SK-N-SH treated with all-trans-retinoic acid at 6 μM for 48 hours (cell line): Measurements from ENCODE around the gene IQCH.
"Not testable (repeated sequence)": the region's sequence is repeated elsewhere in the genome, so short reads cannot be mapped to it uniquely, and the experiment has no call there.

ENCODE experiments used
- ATAC-seq: fragments of 200-7000 bp; cut with Tn5 transposase; 3 replicates; pipeline ENCODE4 v1.9.1; 2020; ENCODE audit warnings: mild to moderate bottlenecking, moderate library complexity
- ARNTL ChIP-seq: fragments of 450-650 bp; formaldehyde crosslinking; IDR thresholded peaks from 2 replicates; pipeline ENCODE4 v1.5.0; 2020; ENCODE audit warnings: low read depth, mild to moderate bottlenecking, moderate library complexity, borderline replicate concordance
- BACH2 ChIP-seq: fragments of 250-450 bp; sonication (Bioruptor Pico); IDR thresholded peaks from 2 replicates; pipeline ENCODE4 v1.9.0; 2021; ENCODE audit warnings: mild to moderate bottlenecking, borderline replicate concordance
- CREB5 ChIP-seq: fragments of 250-450 bp; sonication (Bioruptor Pico); IDR thresholded peaks from 2 replicates; pipeline ENCODE4 v1.5.1; 2020; ENCODE audit warnings: low read depth, mild to moderate bottlenecking, moderate library complexity
- CSDC2 ChIP-seq: fragments of 250-450 bp; sonication (Bioruptor Pico); IDR thresholded peaks from 2 replicates; pipeline ENCODE4 v1.5.0; 2020; ENCODE audit warnings: mild to moderate bottlenecking, moderate library complexity
- CSRNP3 ChIP-seq: fragments of 250-450 bp; sonication (Bioruptor Pico); IDR thresholded peaks from 2 replicates; pipeline ENCODE4 v1.5.1; 2021; ENCODE audit warnings: mild to moderate bottlenecking, moderate library complexity
- ESRRG ChIP-seq: fragments of 250-450 bp; sonication (Bioruptor Pico); IDR thresholded peaks from 2 replicates; pipeline ENCODE4 v1.6.1; 2021; ENCODE audit warnings: mild to moderate bottlenecking
- GLIS3 ChIP-seq: fragments of 250-450 bp; sonication (Bioruptor Pico); IDR thresholded peaks from 2 replicates; pipeline ENCODE4 v1.5.0; 2020; ENCODE audit warnings: mild to moderate bottlenecking, moderate library complexity
- ISL1 ChIP-seq: fragments of 250-450 bp; sonication (Bioruptor Pico); IDR thresholded peaks from 2 replicates; pipeline ENCODE4 v2.1.2; 2022; ENCODE audit warnings: mild to moderate bottlenecking, moderate library complexity
- OSR1 ChIP-seq: fragments of 250-450 bp; sonication (Bioruptor Pico); IDR thresholded peaks from 2 replicates; pipeline ENCODE4 v1.8.0; 2022; ENCODE audit warnings: moderate library complexity, mild to moderate bottlenecking, inconsistent platforms
- PATZ1 ChIP-seq: fragments of 250-450 bp; sonication (Bioruptor Pico); IDR thresholded peaks from 2 replicates; pipeline ENCODE4 v1.8.0; 2020; ENCODE audit warnings: mild to moderate bottlenecking, moderate library complexity, borderline replicate concordance
- POU6F1 ChIP-seq: fragments of 250-450 bp; sonication (Bioruptor Pico); IDR thresholded peaks from 2 replicates; pipeline ENCODE4 v1.8.0; 2021; ENCODE audit warnings: low read depth, mild to moderate bottlenecking, moderate library complexity, borderline replicate concordance
- PPARA ChIP-seq: fragments of 250-450 bp; sonication (Bioruptor Pico); IDR thresholded peaks from 2 replicates; pipeline ENCODE4 v1.5.0; 2020; ENCODE audit warnings: mild to moderate bottlenecking, borderline replicate concordance
- RARB ChIP-seq: fragments of 250-450 bp; sonication (Bioruptor Pico); IDR thresholded peaks from 2 replicates; pipeline ENCODE4 v1.8.0; 2021; ENCODE audit warnings: mild to moderate bottlenecking, moderate library complexity
- SNAI2 ChIP-seq: fragments of 250-450 bp; sonication (Bioruptor Pico); IDR thresholded peaks from 2 replicates; pipeline ENCODE4 v1.5.0; 2020; ENCODE audit warnings: mild to moderate bottlenecking, moderate library complexity
- TOX ChIP-seq: fragments of 250-450 bp; sonication (Bioruptor Pico); IDR thresholded peaks from 2 replicates; pipeline ENCODE4 v1.8.0; 2021; ENCODE audit warnings: mild to moderate bottlenecking, moderate library complexity, borderline replicate concordance
- TSHZ2 ChIP-seq: fragments of 250-450 bp; sonication (Bioruptor Pico); IDR thresholded peaks from 2 replicates; pipeline ENCODE4 v1.5.0; 2020; ENCODE audit warnings: mild to moderate bottlenecking, moderate library complexity
- ZC3H10 ChIP-seq: fragments of 250-450 bp; sonication (Bioruptor Pico); IDR thresholded peaks from 2 replicates; pipeline ENCODE4 v1.5.1; 2021; ENCODE audit warnings: mild to moderate bottlenecking, moderate library complexity
- ZFP3 ChIP-seq: fragments of 250-450 bp; sonication (Bioruptor Pico); IDR thresholded peaks from 2 replicates; pipeline ENCODE4 v1.5.0; 2020; ENCODE audit warnings: mild to moderate bottlenecking, moderate library complexity
- ZFP30 ChIP-seq: fragments of 450-650 bp; formaldehyde crosslinking; IDR thresholded peaks from 2 replicates; pipeline ENCODE4 v1.5.0; 2022; ENCODE audit warnings: mild to moderate bottlenecking, moderate library complexity
- ZNF565 ChIP-seq: fragments of 450-650 bp; formaldehyde crosslinking; conservative IDR thresholded peaks from 2 replicates; pipeline ENCODE4 v1.5.0; 2020; ENCODE audit warnings: low read depth, mild to moderate bottlenecking, moderate library complexity
- ZNF70 ChIP-seq: fragments of 450-650 bp; formaldehyde crosslinking; IDR thresholded peaks from 2 replicates; pipeline ENCODE4 v1.5.0; 2020; ENCODE audit warnings: mild to moderate bottlenecking, moderate library complexity
- ZNF8 ChIP-seq: fragments of 450-650 bp; formaldehyde crosslinking; IDR thresholded peaks from 2 replicates; pipeline ENCODE4 v1.5.0; 2020; ENCODE audit warnings: mild to moderate bottlenecking, moderate library complexity

The IQCH gene

GRCh38 chr15:67446449-67446848, 191.9 kb downstream of the IQCH start:
- no peak for ATAC-seq

GRCh38 chr15:67448372-67448771, 193.8 kb downstream of the IQCH start:
- ATAC-seq = not testable (repeated sequence)

More at GRCh38 chr15:67446449-67446848, 191.9 kb downstream of the IQCH start:
- no peak for TF ChIP-seq OSR1 (CRISPR knock-in tag)
- no peak for TF ChIP-seq TSHZ2
- no peak for TF ChIP-seq TOX
- no peak for TF ChIP-seq ZFP30 (CRISPR knock-in tag)
- TF ChIP-seq PATZ1 = no peak
- no peak for TF ChIP-seq ZNF565 (CRISPR knock-in tag)
- TF ChIP-seq ARNTL (CRISPR knock-in tag) = no peak
- no peak for TF ChIP-seq CSRNP3 (CRISPR knock-in tag)
- TF ChIP-seq PPARA (CRISPR knock-in tag) = no peak
- no peak for TF ChIP-seq ZC3H10 (CRISPR knock-in tag)
- no peak for TF ChIP-seq CSDC2
- no peak for TF ChIP-seq ESRRG (CRISPR knock-in tag)
- no peak for TF ChIP-seq CREB5
- no peak for TF ChIP-seq POU6F1 (CRISPR knock-in tag)
- no peak for TF ChIP-seq ISL1 (CRISPR knock-in tag)
- no peak for TF ChIP-seq GLIS3 (CRISPR knock-in tag)
- no peak for TF ChIP-seq SNAI2
- no peak for TF ChIP-seq BACH2
- TF ChIP-seq ZNF70 = no peak
- TF ChIP-seq, all 23 proteins: peak for 0

- ATAC-seq = not testable (repeated sequence)
Observed at GRCh38 chr15:67453703-67454102, 199.1 kb downstream of the IQCH start.

GRCh38 chr15:67456677-67457529, 202.3 kb downstream of the IQCH start:
- ATAC-seq = peak; percentile 99
- TF ChIP-seq POU6F1 (CRISPR knock-in tag) = no peak
- TF ChIP-seq ARNTL (CRISPR knock-in tag) = no peak
- TF ChIP-seq GLIS3 (CRISPR knock-in tag) = no peak
- TF ChIP-seq ZNF8 = no peak
- no peak for TF ChIP-seq CREB5
- TF ChIP-seq PATZ1 = no peak
- no peak for TF ChIP-seq ZNF565 (CRISPR knock-in tag)
- no peak for TF ChIP-seq ZFP3
- TF ChIP-seq PPARA (CRISPR knock-in tag) = no peak
- TF ChIP-seq CSDC2 = no peak
- TF ChIP-seq RARB (CRISPR knock-in tag) = no peak
- no peak for TF ChIP-seq ZFP30 (CRISPR knock-in tag)
